ENCODE data around the gene ZIC4.

ZIC4 gene

DNA sequence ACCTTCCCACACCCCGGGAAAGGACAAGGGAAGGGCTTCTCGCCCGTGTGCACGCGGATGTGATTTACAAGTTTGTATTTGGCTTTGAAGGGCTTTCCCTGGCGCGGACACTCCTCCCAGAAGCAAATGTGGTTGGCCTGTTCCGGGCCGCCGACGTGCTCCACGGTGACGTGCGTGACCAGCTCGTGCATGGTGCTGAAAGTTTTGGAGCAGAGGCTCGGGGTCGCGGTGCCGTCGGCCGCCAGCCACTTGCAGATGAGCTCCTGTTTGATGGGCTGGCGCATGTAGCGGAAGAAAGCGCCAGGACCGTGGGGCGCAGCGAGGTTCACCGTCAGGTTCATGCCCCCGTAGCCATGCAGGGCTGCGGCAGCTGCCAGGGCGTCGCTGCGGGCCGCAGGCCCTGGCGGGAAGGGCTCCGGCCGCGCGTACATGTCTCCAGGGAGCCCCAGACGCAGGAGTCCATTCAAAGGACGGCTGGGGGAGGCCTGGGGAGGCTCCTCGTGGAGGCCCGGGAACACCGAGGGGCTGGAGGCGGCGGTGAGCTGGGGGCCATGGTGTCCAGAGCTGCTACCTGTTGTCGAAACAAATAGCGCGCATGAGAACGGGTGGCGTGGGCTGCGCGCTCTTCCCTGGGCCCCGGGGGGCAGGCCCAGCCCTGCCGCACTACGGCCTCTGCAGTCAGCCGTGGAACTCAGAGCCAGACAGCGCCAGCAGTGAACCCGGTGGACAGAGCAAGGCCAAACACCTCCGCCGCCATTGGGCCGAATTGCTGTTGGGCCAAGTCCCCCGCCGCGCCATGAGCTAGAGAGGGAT lies 10.2 kb downstream of the ZIC4 start:
- DNase-seq (ENCODE audit: low spot score in 2 of 2): no peak
- in situ Hi-C loops (cut with MboI; ENCODE audit: low sequenced_read_pairs): no loop called here
- no peaks in the 10 kb centered on the region for H3K4me1 ChIP-seq
- no peak overlapping the region for H3K4me3 ChIP-seq
- no peaks in the 10 kb centered on the region for H3K9me3 ChIP-seq
- no peaks in the 10 kb centered on the region for H3K36me3 ChIP-seq (replicated peaks)
- no peaks in the 10 kb centered on the region for H3K27me3 ChIP-seq (ENCODE audit: low read depth)

DNA sequence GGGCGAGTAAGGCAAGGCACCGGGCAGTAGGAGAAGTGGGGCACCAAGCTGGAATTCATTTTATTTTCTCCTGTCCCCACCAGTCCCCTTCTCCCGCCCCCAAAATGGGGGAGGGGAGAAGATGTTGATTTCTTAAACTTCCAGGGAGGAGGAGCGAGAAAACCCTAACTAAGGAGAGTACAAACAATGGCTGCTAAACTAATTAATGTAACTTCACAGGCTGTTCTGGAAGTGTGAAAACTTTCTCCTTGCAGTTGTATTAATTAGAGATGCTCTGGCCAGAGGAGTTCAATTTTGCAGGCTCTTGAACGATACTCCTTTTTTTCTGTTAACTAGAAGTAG lies 11.5 kb downstream of the ZIC4 start:
- H3K9me3 ChIP-seq: no peaks in the 10 kb centered on the region
- H3K27me3 ChIP-seq (ENCODE audit: low read depth): no peaks in the 10 kb centered on the region
- no peaks in the 10 kb centered on the region for H3K4me1 ChIP-seq
- DNase-seq (ENCODE audit: low spot score in 2 of 2): no peak
- no peaks in the 10 kb centered on the region for H3K36me3 ChIP-seq (replicated peaks)
- H3K4me3 ChIP-seq: no peak overlapping the region
- in situ Hi-C loops (cut with MboI; ENCODE audit: low sequenced_read_pairs): no loop called here

DNA sequence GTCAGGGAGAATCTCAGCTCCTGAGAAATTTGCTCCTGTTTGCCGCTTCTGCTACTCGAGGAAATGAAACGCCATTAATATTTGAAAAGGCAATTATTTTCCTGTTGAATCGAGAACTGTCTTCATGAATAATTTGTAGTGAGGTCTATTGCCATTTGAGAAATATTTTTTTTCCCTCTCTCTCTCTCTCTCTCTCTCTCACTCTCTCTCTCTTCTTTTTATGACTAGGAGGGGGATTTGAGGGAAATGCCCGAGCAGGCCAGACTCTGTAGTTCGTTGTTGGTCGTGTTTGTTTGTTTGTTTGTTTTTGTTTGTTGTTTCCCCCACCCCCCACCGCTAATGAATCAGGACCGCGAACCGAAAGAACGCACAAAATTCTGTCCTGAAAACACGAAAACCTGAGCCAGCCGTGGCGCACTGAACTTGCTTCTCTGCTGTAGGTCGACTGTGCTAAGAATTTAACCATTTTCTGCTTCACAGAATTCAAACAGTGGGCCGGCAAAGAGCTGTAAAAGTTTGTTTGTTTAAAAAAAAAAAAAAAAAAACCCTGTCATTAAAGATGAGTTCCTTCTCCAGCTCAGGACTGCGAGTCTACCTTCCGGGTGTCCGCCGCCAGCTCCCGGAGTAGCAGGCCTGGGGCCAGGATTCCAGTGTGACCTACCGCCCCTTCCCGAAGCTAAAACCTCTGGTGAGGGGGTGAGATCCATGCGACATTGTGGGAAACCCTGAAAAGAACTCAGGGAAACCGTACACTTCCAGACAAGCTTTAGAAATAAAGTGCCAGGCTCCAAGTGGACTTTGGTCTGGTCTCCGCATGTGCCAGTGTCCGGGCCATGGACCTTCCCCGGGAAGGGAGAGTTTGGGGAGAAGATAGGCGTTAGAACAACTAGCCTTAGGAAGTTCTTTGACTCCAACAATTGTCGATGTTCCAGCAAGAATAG lies 12.1 kb downstream of the ZIC4 start:
- no peak for DNase-seq (ENCODE audit: low spot score in 2 of 2)
- no peak overlapping the region for H3K4me3 ChIP-seq
- H3K9me3 ChIP-seq: no peaks in the 10 kb centered on the region
- no peaks in the 10 kb centered on the region for H3K27me3 ChIP-seq (ENCODE audit: low read depth)
- in situ Hi-C loops (cut with MboI; ENCODE audit: low sequenced_read_pairs): no loop called here
- H3K4me1 ChIP-seq: no peaks in the 10 kb centered on the region
- no peaks in the 10 kb centered on the region for H3K36me3 ChIP-seq (replicated peaks)

DNA sequence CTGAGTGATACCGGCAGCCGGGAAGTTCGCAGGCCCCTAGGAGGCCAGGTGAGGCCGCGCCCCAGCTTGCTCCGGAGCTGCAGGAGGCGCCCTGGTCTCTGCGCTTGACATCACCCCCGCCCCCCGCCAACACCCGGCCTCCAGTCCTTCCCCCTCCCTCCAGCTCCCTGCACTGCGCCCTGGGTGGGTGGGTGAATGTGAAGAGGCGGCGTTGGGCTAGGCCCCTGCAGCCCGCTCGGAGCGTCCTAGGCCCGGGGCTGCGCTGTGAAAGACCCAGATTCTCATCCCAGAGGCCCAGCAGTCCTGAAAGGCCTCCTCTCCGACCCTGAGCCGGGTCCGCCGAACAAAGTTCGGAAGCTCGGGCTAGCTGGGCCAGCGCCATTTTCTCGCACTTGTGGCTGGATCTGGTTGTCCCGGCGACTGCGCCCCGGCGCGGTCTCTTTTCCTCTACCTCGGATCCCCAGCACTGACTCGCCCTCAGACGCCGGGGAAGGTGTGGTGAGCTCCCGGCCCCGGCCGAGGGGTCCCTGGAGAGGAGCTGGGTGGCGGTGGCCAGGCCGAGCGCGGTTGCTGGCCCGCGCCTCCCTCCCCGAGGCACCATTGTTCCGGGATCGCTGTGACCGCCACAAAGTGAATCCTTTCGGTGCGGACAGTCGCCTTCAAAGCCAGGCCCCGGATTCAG lies 12.9 kb downstream of the ZIC4 start:
- H3K4me1 ChIP-seq: no peaks in the 10 kb centered on the region
- DNase-seq (ENCODE audit: low spot score in 2 of 2): no peak
- no peaks in the 10 kb centered on the region for H3K36me3 ChIP-seq (replicated peaks)
- no peaks in the 10 kb centered on the region for H3K27me3 ChIP-seq (ENCODE audit: low read depth)
- H3K4me3 ChIP-seq: no peak overlapping the region
- no peaks in the 10 kb centered on the region for H3K9me3 ChIP-seq
- in situ Hi-C loops (cut with MboI; ENCODE audit: low sequenced_read_pairs): no loop called here

DNA sequence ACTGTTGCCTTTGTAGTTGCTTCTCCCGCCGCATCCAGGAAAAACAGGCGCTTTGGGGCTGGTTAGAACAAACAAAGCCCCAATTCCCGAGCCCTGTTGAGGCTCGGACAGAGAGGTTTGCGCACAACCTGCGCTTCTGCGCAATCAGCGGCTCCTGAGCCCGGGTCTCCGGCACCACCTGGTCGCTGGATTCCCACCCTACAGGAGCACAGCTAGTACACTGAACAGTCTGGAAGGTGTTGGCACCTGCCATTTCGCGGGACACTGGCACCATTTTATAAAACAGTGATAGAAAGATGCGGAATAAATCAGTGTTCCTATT lies 13.8 kb downstream of the ZIC4 start:
- no peak for DNase-seq (ENCODE audit: low spot score in 2 of 2)
- no peaks in the 10 kb centered on the region for H3K27me3 ChIP-seq (ENCODE audit: low read depth)
- in situ Hi-C loops (cut with MboI; ENCODE audit: low sequenced_read_pairs): no loop called here
- no peaks in the 10 kb centered on the region for H3K36me3 ChIP-seq (replicated peaks)
- H3K4me1 ChIP-seq: no peaks in the 10 kb centered on the region
- no peaks in the 10 kb centered on the region for H3K9me3 ChIP-seq
- no peak overlapping the region for H3K4me3 ChIP-seq

DNA sequence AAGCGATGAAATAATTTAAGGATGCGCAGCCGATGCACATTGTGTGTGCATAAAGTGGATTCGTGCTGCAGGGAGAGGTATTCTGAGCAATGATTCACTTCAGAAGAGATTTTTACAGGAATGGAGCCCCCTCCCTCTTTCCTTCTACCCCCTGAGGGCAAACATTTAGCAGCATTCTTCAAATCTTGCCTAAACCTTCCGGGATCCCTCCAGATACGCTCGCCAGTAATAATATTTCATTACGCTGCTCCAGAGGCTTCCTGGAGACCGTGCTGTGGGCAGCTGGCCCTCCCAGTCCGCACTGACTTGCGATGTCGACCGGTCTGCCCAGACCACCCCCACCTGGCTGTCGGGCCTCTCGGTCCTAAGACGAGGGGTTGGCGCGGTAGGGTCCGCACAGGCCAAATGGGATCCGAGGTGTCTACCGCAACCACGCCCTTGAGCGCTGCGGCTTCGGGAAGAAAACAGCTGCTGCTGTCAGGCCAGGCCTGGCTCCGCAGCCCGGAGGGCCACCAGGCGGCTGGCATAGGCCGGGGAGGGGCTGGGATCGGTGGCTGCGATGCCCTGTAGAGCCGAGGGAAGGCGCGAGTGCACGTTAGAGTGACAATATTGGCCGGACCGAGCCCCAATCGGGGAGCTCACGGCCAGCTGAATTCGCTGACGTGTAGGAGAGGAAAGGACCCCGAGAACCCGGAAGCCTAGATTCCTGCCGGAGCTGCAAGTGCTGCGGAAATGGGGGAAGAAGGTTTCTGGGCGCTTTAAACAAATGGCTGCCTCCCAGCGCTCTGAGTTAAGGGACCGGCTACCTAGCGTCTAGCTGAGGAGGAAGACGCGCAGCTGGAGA lies 14.3 kb downstream of the ZIC4 start:
- in situ Hi-C loops (cut with MboI; ENCODE audit: low sequenced_read_pairs): no loop called here
- Histone ChIP-seq H3K27me3 (ENCODE audit: low read depth) (no peaks in the 10 kb centered on the region), H3K4me3 (no peak overlapping the region), H3K9me3 (no peaks in the 10 kb centered on the region), H3K4me1 (no peaks in the 10 kb centered on the region), H3K36me3 (replicated peaks) (no peaks in the 10 kb centered on the region)
- DNase-seq (ENCODE audit: low spot score in 2 of 2): peak in 1 of 2 experiments; percentile 14

DNA sequence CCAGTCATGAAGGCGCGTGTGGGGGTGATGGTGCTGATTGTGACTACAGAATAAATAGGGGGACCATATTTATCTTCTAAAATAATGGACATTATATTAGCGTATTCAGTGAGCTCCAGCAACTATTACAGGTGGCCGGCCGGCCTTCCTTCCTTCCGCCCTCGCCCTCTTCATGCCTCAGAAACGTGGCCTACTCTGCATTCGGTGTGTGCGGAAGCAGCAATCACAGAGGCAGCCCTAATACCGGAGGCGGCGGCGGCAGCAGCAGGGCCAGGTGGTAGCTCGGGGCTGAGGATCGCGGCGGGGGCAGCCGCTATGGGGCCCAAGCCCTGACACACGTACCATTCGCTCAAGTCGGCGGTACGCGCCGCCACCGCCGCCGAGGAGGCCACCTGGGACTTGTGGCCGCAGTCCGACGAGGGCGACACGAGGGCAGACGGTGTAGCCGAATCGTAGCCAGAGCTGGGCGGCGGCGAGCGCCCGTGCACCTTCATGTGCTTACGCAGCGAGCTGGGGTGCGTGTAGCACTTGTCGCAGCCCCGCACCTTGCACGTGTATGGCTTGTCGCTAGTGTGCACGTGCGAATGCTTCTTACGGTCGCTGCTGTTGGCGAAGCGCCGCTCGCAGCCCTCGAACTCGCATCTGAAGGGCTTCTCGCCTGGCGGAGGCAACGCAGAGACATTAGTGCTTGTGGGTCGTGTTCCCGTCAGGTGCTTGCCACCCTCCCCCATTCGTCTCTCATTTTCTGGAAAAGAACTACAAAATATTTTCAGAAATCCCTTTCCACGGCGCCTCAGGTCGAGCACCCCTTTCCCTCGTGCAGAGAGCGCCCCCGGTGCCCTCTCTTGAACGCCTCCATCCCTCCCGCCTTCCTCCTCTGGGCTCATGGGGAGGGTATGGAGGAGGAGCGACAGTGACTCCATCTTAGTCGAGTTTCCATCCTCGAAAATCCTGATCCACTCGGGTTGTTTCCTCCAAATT lies 15.5 kb downstream of the ZIC4 start:
- no peaks in the 10 kb centered on the region for H3K27me3 ChIP-seq (ENCODE audit: low read depth)
- no peaks in the 10 kb centered on the region for H3K4me1 ChIP-seq
- H3K9me3 ChIP-seq: no peaks in the 10 kb centered on the region
- in situ Hi-C loops (cut with MboI; ENCODE audit: low sequenced_read_pairs): no loop called here
- no peaks in the 10 kb centered on the region for H3K36me3 ChIP-seq (replicated peaks)
- no peak overlapping the region for H3K4me3 ChIP-seq
- no peak for DNase-seq (ENCODE audit: low spot score in 2 of 2)

DNA sequence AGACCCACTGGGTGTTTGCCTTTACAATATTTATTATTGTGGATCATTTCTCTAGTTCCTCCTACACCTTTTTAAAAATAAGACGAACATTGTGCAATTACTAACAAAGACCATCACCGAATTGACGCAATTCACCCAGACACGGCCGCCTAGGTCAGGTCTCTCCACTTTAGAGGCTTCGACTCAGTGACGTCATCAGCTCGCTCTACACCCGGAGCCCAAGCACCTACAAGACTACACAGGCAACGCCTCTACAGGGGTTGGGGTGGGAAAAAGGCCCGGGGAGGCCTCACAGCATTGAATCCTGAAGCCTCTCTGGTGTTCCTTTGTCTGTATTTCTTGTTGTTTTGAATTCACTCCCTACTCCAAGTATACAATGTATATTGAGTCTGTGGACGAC lies 16.6 kb downstream of the ZIC4 start:
- H3K4me1 ChIP-seq: no peaks in the 10 kb centered on the region
- DNase-seq (ENCODE audit: low spot score in 2 of 2): no peak
- no peaks in the 10 kb centered on the region for H3K36me3 ChIP-seq (replicated peaks)
- H3K27me3 ChIP-seq (ENCODE audit: low read depth): no peaks in the 10 kb centered on the region
- H3K9me3 ChIP-seq: no peaks in the 10 kb centered on the region
- in situ Hi-C loops (cut with MboI; ENCODE audit: low sequenced_read_pairs): no loop called here
- no peak overlapping the region for H3K4me3 ChIP-seq

DNA sequence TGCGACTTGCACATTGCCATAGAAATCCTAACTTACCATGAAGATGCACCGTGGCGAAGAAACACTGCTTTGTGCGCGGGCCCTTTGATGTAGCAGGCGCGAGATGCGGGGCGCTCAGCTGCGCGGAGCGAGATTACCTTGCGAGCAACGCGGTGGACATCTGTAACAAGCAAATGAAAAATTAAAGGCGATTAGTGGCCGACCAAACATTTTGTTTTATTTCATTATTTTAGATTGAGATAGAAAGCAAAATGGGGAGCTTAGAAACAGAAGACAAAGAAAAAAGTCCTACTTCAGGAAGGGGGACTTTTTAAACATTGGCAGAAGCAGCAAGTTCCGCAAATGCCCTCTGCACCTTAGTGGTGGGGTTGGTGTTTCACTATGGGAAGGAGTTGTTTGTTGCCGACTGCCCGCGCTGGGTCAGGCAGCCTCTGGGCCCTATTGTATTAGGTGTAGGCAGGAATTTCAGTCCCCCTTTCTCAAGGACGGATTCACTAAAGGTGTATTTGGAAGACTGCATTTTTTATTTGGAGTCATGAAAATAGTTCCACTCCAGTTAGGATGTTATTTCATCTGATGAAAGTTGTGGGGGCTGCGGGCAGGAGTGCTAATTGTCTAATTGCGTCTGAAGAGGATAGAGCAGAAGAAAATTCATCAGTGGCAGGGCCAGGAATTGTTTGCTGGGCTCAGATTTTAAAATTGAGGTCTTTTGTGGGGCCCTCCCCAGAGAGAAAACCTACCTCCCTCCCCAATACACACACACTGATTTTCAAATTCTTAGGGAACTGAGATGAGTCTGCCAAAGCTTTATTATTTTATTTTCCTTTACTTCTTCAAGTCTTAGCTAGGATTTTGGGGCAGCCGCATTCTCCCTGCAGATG lies 17.4 kb downstream of the ZIC4 start:
- DNase-seq (ENCODE audit: low spot score in 2 of 2): no peak
- Histone ChIP-seq H3K36me3 (replicated peaks) (no peaks in the 10 kb centered on the region), H3K9me3 (no peaks in the 10 kb centered on the region), H3K4me1 (no peaks in the 10 kb centered on the region), H3K4me3 (no peak overlapping the region), H3K27me3 (ENCODE audit: low read depth) (no peaks in the 10 kb centered on the region)
- in situ Hi-C loops (cut with MboI; ENCODE audit: low sequenced_read_pairs): no loop called here

DNA sequence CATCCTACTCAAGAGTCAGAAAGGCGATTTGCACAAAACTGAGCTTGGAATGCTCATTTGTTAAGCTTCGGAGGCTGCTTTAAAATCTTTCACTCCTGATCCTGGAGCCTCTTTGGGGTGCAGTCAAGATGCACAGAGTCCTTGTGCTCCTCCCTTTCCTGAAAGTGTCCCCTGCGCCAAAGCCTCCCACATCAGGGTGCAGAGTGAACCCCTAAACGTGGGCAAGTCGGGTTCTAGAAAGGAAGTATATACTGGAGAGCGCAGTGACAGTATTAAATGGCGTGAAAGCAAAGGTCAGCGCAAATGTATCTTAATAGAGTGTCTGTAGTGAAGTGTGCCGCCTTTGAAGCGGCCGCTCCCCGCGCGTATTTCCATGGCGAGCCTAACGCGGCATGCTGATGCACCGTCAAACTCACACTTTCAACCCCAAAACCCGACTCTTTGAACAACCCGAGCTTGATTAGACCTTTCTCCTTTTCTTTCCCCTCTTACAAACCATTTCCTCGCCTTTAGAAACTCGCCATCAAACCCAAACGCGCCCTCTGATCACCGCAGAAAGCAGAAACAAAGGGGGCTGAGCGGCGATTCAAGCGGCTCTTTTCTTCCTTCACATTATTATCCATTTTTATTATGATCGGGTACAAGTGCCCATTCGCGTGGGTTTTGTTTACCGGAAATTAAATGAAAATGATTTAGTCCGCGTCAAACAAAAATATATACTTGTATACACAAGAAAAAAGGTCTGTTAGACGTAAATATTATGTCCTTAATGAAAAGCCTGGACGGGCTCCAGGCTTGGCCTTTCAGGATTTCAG lies 18.3 kb downstream of the ZIC4 start:
- H3K27me3 ChIP-seq (ENCODE audit: low read depth): no peaks in the 10 kb centered on the region
- in situ Hi-C loops (cut with MboI; ENCODE audit: low sequenced_read_pairs): no loop called here
- H3K4me3 ChIP-seq: no peak overlapping the region
- H3K4me1 ChIP-seq: no peaks in the 10 kb centered on the region
- no peaks in the 10 kb centered on the region for H3K9me3 ChIP-seq
- H3K36me3 ChIP-seq (replicated peaks): no peaks in the 10 kb centered on the region
- DNase-seq (ENCODE audit: low spot score in 2 of 2): no peak

DNA sequence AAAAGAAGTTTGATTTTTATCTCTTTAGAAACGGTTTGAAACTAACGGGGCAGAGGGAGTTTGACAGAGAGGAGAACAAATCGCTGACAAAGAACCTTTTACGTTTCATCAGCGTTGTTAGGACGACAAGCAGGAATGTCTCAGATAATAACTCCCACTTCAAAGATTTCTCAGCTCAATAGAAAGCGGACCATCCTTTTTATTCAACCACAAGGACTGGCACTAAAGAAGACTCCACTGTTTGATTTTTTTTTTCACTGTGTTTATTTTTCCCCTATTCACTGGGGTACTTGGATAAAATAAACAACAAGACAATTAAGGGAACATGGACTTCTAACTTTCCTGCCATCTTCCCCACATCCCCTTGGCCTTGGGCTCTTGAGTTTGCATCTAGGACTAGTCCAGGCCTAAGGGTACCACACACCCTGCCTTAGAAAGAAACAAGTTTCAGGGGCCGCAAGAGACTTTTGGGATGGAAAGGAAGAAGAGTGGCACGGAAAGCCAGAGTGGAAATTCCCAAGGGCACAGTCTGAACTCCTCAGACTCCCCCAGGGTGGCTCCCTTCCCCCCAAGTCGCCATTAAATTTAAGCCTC lies 19.0 kb downstream of the ZIC4 start:
- Histone ChIP-seq H3K9me3 (no peaks in the 10 kb centered on the region), H3K4me1 (peaks cover under 1% of the 10 kb centered on the region), H3K4me3 (no peak overlapping the region), H3K27me3 (ENCODE audit: low read depth) (no peaks in the 10 kb centered on the region), H3K36me3 (replicated peaks) (no peaks in the 10 kb centered on the region)
- DNase-seq (ENCODE audit: low spot score in 2 of 2): no peak
- in situ Hi-C loops (cut with MboI; ENCODE audit: low sequenced_read_pairs): no loop called here

Data from HAP-1 (cell line).